ENCODE results near the gene CACNA1C.

GRCh38 chr12:2180737-2181082, 127.9 kb downstream of the CACNA1C start:
- TF ChIP-seq SRF (IDR thresholded peaks at IDR 0.05; ENCODE audit: low read depth in 2 of 2, low read length in 2 of 2) (no peak), NFXL1 (IDR thresholded peaks at IDR 0.05; ENCODE audit: borderline replicate concordance) (no peak), MTA3 (IDR thresholded peaks at IDR 0.05; ENCODE audit: borderline replicate concordance, low read length) (no peak), CTCF (IDR thresholded peaks at IDR 0.05 in 2 of 3, conservative IDR thresholded peaks at IDR 0.05 in 1 of 3; ENCODE audit: control insufficient read depth in 2 of 3, extremely low read depth in 1 of 3, insufficient read depth in 1 of 3, low read depth in 3 of 3, low read length in 3 of 3) (no peak), CHD4 (IDR thresholded peaks at IDR 0.05) (no peak), SUZ12 (IDR thresholded peaks at IDR 0.05; ENCODE audit: unreplicated experiment) (no peak), POLR2A (IDR thresholded peaks at IDR 0.05; ENCODE audit: low read depth, low read length) (no peak), SMAD1 (IDR thresholded peaks at IDR 0.05; ENCODE audit: low read depth, partially characterized antibody) (no peak), ASH2L (IDR thresholded peaks at IDR 0.05; ENCODE audit: borderline replicate concordance, low read depth) (no peak), SIN3A (IDR thresholded peaks at IDR 0.05; ENCODE audit: low read depth, low read length) (no peak)

Data from GM12878 (cell line).